ENCODE results near the gene PDZK1IP1.

PDZK1IP1 gene

GRCh38 chr1:47231301-47232186 is 41.7 kb upstream of the PDZK1IP1 start:
- no peak overlapping the region for H3K27ac ChIP-seq
- TF ChIP-seq ZFX (IDR thresholded peaks at IDR 0.05; ENCODE audit: borderline replicate concordance) (no peak), CTCF (IDR thresholded peaks at IDR 0.05) (no peak)

GRCh38 chr1:47230692-47231300 is 41.0 kb upstream of the PDZK1IP1 start:
- no peak overlapping the region for H3K27ac ChIP-seq
- TF ChIP-seq ZFX (IDR thresholded peaks at IDR 0.05; ENCODE audit: borderline replicate concordance) = no peak
- no peak for TF ChIP-seq CTCF (IDR thresholded peaks at IDR 0.05)

GRCh38 chr1:47229886-47230691 is 40.3 kb upstream of the PDZK1IP1 start:
- H3K27ac ChIP-seq = no peak overlapping the region
- TF ChIP-seq CTCF (IDR thresholded peaks at IDR 0.05) (no peak), ZFX (IDR thresholded peaks at IDR 0.05; ENCODE audit: borderline replicate concordance) (no peak)

- no peak for TF ChIP-seq CTCF (IDR thresholded peaks at IDR 0.05)
- no peak for TF ChIP-seq ZFX (IDR thresholded peaks at IDR 0.05; ENCODE audit: borderline replicate concordance)
These were observed 39.4 kb upstream of the PDZK1IP1 start for GRCh38 chr1:47229031-47229885.

GRCh38 chr1:47228644-47229030 is 38.8 kb upstream of the PDZK1IP1 start:
- no peak overlapping the region for H3K27ac ChIP-seq
- TF ChIP-seq ZFX (IDR thresholded peaks at IDR 0.05; ENCODE audit: borderline replicate concordance) (no peak), CTCF (IDR thresholded peaks at IDR 0.05) (no peak)

More at GRCh38 chr1:47229031-47229885, 39.4 kb upstream of the PDZK1IP1 start:
- no peak overlapping the region for H3K27ac ChIP-seq

GRCh38 chr1:47227341-47228232 is 37.8 kb upstream of the PDZK1IP1 start:
- H3K27ac ChIP-seq = no peak overlapping the region
- TF ChIP-seq CTCF (IDR thresholded peaks at IDR 0.05) (no peak), ZFX (IDR thresholded peaks at IDR 0.05; ENCODE audit: borderline replicate concordance) (no peak)

Data from 22Rv1 (cell line).